Activated CD8-positive, alpha-beta memory T cell treated with anti-CD3 and anti-CD28 coated beads, Interleukin-2, amount 50 U/mL, for 1 hour (primary cell): Measurements from ENCODE around the gene PTPRG.

Experiments
- DNase-seq: peaks from one replicate; pipeline ENCODE4 v3.0.0-alpha.2; 2020; ENCODE audit errors: extremely low read depth

Gene PTPRG

DNA sequence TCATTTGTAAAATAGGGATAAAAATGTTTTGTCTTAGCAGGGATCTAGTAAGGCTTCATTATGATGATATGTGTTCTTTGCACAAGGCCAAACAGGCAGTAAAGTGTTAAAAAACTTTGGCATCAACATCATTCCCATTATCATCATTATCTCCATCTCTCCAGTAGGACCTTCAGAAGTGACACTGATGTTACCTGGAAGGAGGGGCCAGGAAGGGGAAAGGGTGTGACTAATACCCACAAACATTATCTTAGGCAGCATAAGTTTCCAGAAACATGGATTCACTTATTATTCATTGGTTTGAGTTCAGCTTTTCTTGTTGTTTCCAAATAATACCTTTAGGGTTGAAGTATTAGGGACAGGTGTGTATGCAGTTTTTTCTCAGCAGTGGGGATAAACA lies 399.6 kb downstream of the PTPRG start:
- no peak for DNase-seq

DNA sequence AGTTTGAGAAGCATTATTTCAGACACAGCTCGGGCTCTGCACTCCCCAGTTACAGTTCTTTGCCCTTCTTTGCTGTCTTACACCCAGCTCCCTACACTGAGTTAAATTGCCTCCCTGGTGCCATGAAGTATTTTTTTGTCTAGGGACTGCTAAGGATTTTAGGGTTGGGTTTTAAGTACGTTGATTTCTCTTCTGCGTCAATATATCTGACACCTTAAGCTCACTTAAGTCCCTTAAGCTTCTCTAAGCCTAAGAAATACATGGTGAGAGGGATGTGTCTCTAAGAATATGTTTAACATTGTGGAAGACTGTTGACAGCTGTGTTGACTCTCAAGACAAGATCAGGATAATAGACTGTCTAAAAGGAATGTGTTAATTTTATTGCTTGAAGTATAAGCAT lies 400.5 kb downstream of the PTPRG start:
- DNase-seq = no peak

DNA sequence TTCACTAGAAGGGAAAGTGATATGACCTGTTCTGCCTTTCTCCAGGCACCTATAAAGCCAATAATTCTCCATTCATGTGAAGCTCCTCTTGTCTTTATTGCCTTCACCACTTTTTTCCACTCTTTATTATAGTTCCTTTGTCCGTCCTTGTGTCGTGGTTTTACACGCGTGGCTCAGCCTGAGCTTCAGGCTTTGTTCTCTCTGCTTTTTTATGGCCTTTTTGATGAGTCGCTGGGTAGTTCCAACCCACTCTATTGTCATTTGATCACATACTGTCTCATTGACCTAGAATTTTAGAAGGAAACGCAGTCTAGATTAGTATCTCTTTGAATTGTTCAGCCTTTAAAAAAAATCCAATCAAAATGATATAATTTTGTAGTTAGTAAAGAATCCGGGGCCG lies 403.2 kb downstream of the PTPRG start:
- no peak for DNase-seq

DNA sequence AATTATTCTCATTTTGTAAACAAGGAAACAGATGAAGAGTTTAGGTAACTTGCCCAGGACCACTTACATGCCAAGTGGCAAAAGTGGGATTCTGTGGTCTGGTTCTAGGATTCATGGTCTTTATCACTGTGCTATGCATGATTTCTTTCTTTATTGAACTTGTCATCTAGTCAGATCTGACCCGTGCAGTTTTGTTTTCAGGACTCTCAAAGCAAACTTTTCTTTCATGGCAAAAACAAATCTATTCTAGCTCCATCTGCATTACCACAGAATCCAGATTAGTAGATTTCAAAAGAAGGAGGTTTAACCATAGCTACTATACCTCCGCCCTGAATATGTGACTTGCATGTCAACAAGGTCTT lies 404.4 kb downstream of the PTPRG start:
- no peak for DNase-seq

DNA sequence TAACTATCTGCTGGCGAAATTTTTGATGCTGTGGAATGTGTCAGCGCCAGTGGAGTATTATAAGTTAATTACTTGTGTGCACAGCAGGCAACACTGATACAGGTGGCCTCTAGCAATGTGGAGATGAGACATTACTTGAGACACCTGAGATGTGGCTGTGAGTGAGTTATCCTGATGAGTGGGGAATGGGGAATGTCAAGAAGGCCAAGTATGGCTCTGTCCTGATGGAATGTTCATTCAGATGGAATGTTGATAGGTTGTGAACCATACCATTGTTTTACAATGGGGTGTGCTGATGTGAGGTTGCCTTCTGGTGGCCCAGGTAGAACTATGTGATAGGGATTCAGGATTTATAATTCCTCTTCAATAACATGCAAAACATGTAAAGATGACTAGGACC lies 404.8 kb downstream of the PTPRG start:
- DNase-seq = no peak

DNA sequence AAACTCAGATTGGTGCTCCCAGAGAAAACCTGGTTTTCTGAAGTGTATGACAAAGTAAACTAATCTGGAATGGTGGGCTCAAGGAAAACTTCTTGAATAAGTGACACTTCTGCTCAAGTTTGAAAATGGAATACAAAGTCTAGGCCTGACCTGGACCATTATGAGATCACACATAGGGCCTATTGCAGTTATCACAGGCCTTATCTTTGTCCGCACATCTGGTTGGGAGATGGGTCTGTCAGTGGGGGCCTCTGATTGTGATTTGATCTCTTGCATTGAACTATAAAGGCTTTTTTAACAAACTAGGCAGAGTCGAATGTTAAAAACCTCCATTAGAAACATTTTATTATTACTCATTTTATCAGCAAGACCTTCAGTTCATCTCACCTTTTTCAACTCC lies 405.6 kb downstream of the PTPRG start:
- no peak for DNase-seq

DNA sequence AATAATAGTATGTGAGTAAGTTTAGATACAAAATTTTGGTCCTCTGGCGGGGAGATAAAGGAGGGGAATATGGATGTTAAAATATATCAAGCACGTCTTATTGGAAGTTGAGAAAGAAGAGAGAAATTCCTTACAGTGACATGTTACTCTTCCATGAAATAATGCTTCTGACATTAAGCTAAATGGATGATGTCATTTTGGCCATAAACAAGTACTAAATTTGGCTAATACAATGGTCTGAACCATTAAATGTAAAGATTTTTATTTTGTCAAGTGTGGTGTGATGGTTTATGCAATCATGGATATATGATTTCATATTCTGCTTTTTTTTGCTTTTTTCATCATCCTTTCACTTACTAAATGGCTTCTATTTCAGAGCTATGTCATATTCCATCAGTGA lies 406.6 kb downstream of the PTPRG start:
- no peak for DNase-seq

DNA sequence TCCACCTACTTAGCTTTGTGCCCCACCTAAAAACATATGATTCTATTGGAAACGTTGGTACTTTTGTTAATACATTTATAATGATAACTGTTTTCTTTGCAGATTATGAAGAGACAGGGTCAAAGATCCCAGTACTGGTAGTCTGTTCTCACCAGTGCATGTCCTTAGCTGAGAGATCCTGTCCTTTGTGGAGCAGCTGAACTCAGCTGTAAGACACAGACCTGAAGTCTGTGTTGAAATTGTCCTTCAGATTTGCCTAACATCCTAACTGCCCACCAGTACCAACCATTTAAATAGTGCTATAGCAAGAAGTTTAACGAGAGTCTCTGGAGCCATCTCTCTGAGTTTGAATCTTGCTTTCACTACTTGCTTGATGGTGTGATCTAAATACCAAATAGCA lies 413.3 kb downstream of the PTPRG start:
- DNase-seq = no peak

DNA sequence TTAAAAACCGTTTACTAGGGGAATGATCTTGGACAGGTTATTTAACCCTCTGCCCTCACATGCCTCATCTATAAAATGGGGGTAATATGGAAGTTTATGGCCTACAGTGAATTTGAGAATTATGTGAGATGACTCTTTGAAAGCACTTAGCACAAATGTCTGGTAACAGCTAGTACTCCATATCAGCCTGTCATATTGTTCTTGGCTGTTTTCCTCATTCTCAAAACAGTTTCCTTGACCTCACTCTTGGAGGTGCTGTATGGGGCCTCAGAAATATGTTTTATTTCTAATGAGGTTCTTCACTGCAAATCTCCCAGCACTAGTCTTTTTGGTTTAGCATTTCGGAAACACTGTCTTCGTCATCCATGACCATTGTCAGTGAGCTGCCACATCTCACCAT lies 413.8 kb downstream of the PTPRG start:
- no peak for DNase-seq

DNA sequence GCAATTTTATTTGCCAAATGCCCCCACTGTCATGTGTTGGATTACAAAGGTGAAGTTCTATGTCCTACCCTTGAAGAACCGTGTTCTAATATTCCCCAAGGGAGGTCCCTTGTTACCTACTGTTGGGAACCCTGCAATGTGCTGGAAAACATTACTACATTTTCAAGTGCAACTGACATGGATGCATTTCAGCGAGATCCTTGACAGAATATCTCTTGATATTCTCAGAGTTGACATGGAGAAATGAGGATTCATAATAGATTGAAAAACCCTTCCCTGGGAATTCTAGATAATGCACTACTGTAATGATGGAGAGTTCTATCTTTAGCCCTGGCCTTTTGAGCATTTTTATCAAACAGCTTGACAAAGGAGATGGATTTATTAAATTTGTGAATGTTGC lies 414.6 kb downstream of the PTPRG start:
- no peak for DNase-seq

DNA sequence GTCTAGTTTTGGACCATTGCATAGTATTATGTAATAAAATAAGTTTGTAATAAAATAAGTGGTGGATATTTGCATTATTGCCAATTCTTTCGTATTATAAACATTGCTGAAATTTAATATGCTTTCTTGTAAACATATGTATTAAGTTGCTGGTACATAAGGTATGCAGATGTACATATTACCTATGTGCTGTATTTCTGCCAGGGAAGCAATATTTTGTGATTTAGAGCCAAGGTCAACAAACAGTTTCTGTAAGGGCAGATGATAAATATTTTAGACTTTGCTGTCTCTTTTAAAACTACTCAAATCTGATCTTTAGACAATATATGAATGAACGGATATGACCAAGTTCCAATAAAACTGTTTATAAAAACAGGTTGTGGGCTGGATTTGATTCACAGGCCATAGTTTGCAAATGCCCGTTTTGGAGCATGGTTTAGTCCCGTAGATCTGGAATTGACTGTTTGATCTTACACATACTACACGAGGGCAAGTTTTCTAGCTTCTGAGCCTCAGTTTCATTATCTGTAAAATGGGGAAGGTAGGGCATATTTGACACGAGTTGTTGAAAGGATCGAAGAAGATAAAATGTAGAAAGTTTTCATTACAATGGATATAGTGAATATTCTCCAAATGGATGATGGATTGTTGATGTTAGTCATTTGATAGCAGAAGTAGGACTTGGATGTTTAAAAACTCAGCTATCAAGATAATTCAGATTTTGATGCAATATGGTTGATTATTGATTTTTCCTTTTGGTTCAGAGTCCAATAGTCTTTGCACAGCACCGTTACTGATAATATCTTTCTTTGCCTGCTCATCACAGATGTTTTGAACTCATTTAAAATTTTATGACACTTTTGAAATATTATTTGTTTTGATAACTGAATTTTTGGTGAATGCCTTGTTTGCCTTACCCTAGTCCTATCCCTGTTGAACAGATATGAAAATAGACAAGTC lies 417.4 kb downstream of the PTPRG start:
- no peak for DNase-seq

DNA sequence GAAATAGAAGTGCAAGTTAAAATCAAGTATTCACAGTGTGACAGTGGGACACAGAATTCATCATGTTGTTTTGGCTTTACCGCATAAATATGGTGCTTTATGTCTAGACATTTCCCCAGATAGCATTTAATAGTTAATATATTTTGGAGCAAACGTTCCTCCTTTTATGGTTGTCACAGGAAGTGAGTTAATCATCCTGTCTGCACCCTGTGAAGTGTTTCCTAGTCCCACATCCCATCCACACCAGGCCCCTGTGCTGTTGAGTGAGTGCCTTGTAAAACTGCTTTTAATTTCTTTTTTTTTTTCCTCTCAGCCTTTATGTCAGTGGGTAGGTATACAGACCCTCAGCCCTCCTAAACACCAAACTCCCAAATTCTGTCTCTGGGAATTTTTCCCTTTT lies 418.3 kb downstream of the PTPRG start:
- DNase-seq = no peak

DNA sequence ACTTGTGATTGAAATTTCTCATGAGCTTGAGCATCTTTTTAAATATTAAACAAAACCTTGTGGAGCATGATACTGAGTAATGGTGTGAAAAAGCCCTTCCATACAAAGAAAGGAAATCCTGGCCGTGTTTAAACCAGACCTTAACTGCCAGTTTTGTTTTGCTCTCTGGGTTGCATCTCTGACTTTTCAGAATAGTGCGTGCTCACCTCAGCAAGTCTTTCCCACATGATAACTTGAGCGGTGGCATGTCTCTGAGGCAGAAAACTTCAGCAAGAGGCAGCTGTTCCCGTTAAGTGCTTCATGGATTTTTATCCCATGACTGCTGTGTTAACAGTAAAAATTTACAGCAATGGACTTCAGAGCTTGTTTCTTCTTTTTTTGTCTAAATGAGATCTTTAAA lies 418.7 kb downstream of the PTPRG start:
- no peak for DNase-seq

DNA sequence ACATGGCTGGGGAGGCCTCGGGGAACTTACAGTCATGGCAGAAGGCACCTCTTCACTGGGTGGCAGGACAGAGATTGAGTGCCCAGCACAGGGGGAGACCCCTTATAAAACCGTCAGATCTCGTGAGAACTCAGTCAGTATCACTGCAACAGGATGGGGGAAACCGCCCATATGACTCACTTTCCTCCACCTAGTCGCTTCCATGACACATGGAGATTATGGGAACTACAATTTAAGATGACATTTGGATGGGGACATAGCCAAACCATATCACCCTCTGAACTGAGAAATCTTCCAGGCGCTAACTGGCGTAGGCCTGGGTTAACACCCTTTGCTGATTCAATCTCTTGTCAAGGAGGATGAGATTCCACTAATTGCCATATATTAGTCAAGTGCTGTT lies 419.7 kb downstream of the PTPRG start:
- DNase-seq = no peak

DNA sequence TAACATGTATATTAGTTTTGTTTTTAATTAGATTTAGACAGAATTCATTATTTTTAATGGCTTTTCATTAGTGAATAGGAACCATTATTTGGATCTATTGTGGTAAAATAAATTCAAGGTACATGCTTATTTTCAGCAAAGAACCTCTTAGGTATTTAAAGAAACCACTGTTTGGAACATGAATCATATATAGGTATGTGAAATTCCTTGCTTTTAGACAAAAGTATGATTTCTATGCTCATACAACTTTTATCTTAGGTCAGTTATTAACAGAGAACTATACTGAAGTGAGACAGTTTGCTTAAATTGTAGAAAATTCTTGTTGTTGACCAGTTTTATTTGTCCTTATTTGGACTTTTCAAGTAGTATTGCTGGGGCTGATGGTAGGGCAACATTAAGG lies 422.1 kb downstream of the PTPRG start:
- DNase-seq = no peak

DNA sequence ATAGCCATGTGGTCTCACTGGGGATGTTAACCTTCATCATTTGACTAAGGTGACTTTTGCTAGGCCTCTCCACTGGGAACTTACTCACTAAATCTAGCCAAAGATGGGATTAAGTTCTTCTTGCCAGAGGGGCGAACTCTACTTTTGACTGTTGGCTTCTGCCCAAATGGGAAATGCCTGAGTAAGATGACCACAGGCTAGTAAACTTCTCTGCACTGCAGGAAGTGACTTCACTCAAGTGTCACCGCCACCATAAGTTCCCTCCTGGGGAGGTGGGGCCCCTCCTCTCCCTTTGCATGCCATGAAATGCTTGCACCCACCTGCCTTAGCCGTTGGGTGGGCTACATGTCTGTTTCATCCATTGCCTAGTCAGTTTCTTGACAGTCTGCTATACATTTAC lies 423.6 kb downstream of the PTPRG start:
- no peak for DNase-seq

DNA sequence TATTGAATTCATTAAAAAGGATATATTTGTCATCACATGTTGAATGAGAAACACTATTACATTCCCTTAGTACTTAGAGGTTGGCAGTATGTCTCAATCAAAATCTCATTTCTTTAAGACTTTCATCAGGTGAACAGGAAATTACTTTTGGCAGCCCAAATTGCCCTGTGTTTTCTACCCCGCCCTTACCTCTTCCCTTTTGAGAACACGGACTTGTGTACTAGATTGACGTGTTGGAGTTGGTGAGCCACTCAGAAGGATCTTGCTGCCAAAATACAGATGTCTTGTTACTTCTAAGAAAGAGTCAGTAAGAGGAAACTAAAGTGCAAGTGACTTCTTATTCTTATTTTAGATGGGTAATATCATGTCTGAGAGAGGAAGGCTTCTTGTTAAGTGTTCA lies 425.1 kb downstream of the PTPRG start:
- DNase-seq = no peak

DNA sequence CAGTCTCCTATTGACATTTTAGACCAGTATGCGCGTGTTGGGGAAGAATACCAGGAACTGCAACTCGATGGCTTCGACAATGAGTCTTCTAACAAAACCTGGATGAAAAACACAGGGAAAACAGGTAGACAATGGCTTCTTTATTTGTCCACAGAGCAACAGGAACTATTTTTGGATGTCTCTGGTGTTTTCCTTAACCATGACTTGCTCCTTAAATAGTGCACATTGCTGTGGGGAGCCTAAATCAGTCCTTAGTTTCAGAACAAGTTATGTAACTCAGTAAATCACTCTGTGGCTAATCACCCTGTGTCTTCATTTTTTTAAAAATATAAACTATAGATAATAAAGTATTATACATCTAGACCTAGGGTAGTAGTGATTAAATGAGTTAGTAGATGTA lies 428.3 kb downstream of the PTPRG start:
- DNase-seq = no peak

DNA sequence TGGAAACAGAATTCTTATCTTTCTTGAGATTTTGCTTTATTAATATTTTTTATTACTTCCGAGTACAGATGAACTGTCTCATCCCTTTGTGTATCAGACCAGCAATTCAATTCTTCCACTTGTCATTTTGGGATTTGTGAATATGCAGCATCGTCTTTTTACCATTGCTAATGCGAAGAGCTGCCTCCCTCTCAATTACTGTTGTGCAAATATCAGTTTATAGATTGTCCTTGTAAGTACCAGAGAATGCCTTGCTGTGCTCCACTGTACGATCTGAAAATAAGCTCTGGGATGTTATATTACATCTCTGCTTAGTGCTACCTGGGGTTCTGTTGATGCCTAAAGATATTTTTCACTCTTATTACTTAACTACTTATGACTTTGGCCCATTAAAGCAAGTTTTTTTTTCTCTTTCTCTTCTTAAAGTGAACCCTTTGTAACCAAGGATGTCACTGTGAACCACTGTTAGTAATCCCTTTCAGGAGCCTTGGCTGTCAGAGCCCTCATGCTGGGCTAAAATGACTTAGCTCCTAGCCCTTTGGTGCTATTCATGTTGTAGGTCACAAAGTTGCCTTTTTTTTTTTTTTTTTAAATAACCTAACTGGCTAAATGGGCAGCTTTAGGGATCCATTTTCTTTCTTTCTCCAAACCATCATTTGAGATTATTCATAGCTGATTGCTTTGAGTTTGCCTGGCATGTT lies 429.1 kb downstream of the PTPRG start:
- no peak for DNase-seq

DNA sequence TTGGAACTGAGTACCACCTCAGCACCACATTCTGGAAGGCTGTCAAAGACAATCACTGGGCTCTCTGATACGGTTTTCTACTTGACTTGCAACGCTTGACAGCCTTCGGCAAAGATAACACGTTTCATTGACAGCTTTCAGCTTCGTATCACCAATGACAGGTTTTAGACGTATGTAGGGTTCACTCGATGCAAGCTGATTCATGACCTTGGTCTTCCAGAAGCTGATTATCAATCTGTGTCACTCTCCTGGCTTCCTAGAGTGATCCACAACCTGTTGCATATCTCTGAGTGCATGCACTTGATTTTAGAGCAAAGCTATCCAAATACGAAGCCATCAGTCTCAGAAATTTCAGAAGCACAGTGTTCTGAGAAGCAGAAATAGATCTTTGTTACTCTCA lies 430.3 kb downstream of the PTPRG start:
- no peak for DNase-seq

DNA sequence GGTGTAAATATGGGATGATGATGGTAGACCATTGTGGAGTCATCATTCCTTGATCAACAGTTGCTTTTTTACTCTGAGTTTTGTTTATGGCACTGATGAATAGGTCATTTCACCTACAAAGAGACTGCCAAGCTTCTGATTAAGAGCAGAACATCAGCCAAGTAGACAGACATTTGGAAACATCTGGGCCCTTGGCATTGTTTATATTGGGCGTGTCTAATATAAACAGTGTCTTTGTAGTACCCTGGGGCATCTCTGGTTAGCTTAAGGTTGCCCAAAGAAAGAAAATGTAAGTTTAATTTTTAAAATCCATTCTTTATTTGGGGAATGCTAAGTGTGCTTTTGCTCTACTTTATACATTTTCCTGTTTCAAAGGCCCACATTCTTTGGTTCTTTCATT lies 435.0 kb downstream of the PTPRG start:
- DNase-seq = no peak

DNA sequence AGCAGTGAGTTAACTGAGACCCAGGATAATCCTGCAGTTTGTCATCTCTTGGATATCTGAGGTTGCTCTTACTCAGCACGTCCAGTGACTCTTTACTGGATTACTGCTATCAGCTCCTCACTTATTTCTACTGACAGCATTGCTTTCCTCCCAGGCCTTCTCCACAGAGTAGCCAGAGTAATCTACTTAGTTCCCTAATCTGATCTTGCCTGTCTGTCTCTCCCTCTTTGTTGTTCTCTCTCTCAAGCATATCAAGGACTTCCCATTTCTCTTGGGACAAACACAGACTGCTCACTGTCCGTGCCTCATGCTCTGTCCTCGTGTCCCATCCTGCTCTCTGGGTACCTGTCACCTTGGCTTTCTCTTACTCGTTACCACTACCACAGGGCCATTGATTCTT lies 435.7 kb downstream of the PTPRG start:
- DNase-seq = no peak

DNA sequence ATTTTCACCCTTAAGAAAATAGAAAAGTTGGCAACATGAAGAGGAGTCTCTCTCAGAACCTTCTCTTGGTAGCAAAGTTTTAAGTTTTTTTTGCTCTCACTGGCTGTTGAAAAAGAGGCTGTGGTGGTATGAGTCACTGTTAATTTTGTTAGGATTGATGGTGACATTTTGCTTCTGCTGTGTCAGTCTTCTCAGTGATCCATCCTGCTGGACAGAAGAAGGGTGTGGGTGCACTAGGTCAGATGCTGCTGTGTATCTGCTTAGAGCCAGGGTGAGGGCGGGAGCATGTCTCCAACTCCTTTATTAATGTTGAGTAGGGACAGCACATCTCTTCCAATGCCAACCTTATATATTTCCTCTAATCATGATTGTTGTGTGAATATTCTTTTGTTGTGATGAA lies 442.5 kb downstream of the PTPRG start:
- DNase-seq = no peak
